Mucosa of gallbladder (tissue), 1 donor: ENCODE measurements around the gene TRPC3. TPM values are rescaled to one million over a fixed set of nuclear protein-coding genes. Genes with fewer than 3 reads are reported as not detected.

Source experiments
- DNase-seq: peaks from one replicate; pipeline ENCODE4 v3.0.0-alpha.2; 2020; ENCODE audit warnings: low spot score
- total RNA-seq: library from RNA; stranded (reverse); gene quantifications from one replicate; pipeline ENCODE4 v1.2.1, GENCODE V29; 2021
- donor health status: DM: no; HTN: no; CAD: no.

Gene TRPC3
- total RNA-seq, 1 donor from 2014 or later, result 14.1 TPM

- DNase-seq, result no peak
These were observed 76.2 kb downstream of the TRPC3 start for GRCh38 chr4:121875652-121876051.

GRCh38 chr4:121873604-121874003 is 78.3 kb downstream of the TRPC3 start:
- no peak for DNase-seq

DNA sequence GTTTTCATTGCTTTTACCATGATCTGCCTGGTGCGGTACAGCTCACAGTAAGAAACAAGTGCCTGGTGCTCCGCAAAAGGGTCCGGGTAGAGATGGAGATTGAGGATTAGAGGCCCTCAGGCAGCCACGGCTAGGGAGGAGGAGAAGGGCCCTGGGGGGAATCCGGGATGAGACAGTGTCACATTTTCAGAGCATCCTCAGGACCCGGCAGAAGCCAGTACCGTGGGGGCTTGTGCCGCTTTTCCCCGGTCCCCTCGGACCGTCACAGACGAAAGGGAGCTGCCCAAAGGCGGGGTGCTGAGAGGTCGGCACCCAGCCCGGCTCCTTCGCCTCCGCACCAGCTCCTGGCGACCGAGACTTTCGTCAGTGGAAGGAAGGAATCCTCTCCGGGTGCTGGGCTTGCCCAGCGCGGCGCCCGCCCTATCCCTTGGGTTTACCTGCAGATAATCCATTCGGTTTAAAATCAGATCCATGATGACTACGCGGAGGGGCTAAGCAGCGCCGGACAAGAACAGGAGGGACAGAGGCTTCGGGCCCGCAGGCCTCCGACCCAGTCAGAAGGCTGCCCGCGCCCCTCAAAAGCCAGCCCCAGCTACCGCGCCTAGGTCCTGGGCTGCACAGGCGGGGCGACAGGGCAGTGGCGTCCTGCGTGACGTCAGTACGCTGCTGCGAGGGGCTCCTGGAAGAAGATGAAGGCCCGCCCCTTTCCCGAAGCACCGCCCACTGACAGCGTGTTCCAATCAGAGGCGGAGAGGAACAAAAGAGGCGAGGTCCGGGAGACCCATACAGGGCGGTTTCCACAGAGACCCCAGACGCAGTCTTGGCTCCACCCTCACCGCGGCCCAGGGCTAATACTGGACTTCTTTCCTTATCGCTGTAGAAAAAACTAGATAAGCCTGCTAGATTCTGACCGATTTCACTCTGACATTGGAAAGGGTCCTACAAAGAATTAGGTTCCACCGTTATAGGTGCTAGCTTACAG is 81.7 kb downstream of the TRPC3 start, which contains the start of gene BBS7:
BBS7 (minus strand) TSS at position 634 of the 982 bp plus-strand sequence; CDS start at position 473, 161 bp downstream.
- peak; percentile 97 for DNase-seq

GRCh38 chr4:121863799-121864198 is 88.1 kb downstream of the TRPC3 start:
- no peak for DNase-seq

DNA sequence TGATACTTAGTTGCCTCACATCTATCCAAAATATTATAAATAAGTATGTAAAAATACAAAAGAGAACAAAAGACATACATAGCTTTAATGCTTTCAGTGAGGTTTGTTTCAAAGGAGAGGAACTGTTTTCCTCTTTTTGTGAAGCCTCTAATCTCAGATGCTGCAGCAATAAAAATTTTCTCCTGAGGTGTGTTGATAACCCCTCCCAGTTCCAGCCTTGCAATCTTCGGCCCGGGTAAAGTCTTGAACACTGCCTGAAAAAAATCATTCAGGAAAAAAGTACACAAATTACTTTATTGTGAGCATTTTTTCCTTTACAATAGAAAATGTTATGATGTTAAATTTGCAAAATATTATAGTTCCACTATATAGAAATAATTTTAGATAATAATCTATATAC is 90.4 kb downstream of the TRPC3 start:
- DNase-seq, result no peak

DNA sequence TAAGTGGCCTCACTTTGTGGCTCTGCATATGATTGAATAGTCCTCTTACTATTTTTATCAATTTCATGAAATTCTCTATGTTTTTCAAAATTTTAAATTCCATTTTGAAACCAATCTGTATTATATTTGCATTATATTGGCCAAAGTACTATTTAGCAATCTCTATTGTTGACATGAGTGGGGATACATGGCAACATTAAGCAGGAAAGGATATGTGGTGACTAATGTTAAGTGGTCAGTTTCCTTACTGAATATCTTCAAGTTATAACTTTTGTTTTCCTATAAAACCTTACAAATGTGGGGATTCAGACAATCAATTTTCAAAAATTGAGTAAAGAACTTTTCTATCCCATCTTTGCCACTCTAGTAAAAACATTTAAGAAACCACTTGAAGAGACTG is 91.7 kb downstream of the TRPC3 start:
- DNase-seq, result no peak

DNA sequence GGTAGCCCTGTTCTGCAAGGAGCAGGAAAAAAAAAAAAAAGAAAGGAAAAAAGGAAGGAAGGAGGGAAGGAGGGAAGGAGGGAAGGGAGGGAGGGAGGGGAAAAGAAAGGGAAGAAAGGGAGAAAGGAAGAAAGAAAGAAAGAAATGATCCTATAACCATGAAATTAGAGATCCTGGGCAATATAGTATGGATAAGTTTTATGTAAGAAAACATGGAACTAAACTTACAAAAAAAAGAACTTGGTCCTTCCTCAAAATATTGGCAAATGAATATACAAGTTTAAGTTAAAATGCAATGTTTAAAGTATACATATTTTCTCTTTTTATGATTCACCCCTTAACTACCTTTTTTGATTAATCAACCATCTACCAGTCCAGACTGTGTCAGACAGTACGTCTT is 100.5 kb downstream of the TRPC3 start:
- no peak for DNase-seq

DNA sequence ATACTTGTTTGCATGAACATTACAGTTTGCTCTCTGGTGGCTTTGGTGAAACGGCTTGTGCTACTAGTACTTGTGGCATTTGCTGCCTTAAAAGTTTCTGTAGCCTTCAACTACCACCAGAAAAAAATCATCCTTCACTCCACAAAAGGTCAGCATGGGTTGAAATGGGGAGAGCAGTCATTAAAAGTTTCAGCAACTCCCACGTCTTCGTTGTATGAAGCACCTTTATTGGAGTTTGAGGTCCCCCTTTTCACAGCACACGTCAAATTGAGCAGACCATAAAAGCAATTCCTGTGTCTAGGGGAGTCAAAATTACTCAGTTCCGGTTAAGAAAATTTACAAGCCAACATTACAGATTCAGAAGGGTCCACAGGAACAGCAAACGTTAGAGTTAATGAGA is 105.2 kb downstream of the TRPC3 start:
- no peak for DNase-seq

DNA sequence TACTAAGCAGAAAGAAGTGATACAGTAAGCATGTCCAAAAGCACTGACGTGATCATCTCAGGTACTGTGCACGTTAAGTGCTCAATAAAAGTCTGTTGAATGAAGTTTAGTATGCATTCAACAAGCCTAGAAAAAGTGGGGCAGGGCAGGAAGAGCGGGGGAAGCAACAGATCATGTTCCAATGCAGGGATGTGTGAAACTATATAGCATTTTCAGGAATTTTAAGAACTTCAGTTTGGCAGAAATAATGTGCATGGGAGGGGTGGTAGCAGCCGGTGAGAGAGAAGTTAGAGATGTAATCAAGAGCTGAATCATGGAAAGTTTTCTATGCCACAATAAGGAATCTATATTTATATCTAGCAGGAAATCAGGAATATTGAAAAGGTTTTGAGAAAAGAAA is 109.0 kb downstream of the TRPC3 start:
- no peak for DNase-seq

GRCh38 chr4:121838136-121838535 is 113.7 kb downstream of the TRPC3 start:
- DNase-seq, result no peak

DNA sequence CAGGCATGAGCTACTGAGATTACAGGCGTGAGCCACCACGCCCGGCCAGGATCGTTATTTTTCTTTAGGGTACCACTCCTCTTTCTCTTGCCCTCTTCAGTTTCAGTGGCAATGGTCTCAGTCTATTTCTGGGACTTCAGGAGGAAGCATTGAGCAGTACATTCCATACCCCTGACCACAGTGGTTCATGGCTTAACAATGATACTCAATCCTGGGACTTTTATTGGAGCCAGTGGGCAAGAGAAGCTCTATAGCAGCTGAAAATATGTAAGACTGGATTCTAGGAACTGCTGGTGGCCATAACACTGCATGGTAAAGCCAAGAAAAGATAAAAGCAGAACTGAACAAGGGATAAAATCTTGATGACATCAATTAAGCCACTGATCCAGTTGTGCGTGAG is 122.3 kb downstream of the TRPC3 start:
- DNase-seq, result no peak

Other genes starting within 250 kb of the TRPC3 start
- not detected for gene SMIM43, start 186.9 kb downstream of the TRPC3 start, total RNA-seq
- gene EXOSC9, start 150.7 kb downstream of the TRPC3 start, total RNA-seq, result 10.4 TPM
- 2.9 TPM for gene CCNA2, start 128.2 kb downstream of the TRPC3 start, total RNA-seq
- 17.8 TPM for gene BBS7, start 81.6 kb downstream of the TRPC3 start, total RNA-seq
- gene BLTP1, start 200.3 kb upstream of the TRPC3 start, total RNA-seq, result 71.4 TPM